Fibroblast of the aortic adventitia (primary cell): ENCODE data around the gene SARNP. TPM values are rescaled to one million over a fixed set of nuclear protein-coding genes. Genes with fewer than 3 reads are reported as not detected.

ENCODE experiments used
- DNase-seq: peaks from one replicate; pipeline ENCODE4 v3.0.0-alpha.2; 2010; ENCODE audit warnings: low read depth
- H3K4me3 ChIP-seq: 2 replicates; pipeline ENCODE4 v1.5.1; 2011; ENCODE audit warnings: low read depth, mild to moderate bottlenecking, control low read depth, low read length, moderate library complexity
- small RNA-seq: library from RNA; depleted of rRNA; stranded (forward); fragments of <200 nt; gene quantifications from one replicate; pipeline ENCODE3, GENCODE V24; 2012
- total RNA-seq: library from RNA; depleted of rRNA; stranded (reverse); fragments of >200 nt; gene quantifications from 2 replicates; pipeline ENCODE4 v1.2.3, GENCODE V29; 2012; ENCODE audit warnings: low replicate concordance
- TF ChIP-seq, protein P1 (sequence below): IDR thresholded peaks from 2 replicates; pipeline ENCODE4 v1.5.1; 2011; ENCODE audit warnings: mild to moderate bottlenecking, low read length, control low read depth, inconsistent platforms; ENCODE audit not compliant: insufficient read depth

The SARNP gene
- total RNA-seq, 1 donor, result 84.6 TPM

DNA sequence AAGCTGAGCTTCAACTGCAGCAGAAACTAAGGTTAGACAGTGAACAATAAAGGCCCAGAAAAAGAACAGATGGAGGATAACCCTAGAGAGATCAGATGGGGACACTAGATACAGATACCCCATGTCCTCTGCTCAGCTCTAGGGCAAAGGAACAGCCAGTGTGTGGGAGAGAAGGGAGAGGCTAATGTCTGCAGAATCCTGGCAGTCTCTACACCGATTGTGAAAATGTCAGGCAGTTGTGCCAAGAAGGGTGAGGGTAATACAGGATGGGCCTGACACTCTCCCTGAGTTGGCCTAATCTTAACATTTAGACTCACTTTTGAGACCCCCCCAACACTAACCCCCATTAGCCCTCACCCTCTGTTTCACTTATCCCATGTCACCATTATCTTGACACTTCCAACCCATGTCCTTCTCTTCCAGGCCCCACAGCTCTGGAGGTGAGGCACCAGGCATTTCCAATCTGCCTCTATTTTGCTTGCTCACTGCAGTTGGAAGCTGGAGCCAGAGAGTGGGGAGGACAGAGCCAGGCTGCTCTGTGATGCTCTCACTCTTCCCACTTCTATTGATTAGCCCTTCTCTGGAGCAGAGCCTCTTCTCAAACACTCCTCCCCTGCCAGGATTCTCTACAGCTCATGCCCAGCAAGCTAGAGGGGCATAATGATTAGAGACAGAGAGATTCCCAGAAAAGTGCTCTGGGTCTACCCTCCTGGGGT, 104.7 kb downstream of the SARNP start:
- H3K4me3 ChIP-seq, result no peak overlapping the region
- TF ChIP-seq, protein P1, sequence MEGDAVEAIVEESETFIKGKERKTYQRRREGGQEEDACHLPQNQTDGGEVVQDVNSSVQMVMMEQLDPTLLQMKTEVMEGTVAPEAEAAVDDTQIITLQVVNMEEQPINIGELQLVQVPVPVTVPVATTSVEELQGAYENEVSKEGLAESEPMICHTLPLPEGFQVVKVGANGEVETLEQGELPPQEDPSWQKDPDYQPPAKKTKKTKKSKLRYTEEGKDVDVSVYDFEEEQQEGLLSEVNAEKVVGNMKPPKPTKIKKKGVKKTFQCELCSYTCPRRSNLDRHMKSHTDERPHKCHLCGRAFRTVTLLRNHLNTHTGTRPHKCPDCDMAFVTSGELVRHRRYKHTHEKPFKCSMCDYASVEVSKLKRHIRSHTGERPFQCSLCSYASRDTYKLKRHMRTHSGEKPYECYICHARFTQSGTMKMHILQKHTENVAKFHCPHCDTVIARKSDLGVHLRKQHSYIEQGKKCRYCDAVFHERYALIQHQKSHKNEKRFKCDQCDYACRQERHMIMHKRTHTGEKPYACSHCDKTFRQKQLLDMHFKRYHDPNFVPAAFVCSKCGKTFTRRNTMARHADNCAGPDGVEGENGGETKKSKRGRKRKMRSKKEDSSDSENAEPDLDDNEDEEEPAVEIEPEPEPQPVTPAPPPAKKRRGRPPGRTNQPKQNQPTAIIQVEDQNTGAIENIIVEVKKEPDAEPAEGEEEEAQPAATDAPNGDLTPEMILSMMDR, result no peak
- peak; percentile 74 for DNase-seq

DNA sequence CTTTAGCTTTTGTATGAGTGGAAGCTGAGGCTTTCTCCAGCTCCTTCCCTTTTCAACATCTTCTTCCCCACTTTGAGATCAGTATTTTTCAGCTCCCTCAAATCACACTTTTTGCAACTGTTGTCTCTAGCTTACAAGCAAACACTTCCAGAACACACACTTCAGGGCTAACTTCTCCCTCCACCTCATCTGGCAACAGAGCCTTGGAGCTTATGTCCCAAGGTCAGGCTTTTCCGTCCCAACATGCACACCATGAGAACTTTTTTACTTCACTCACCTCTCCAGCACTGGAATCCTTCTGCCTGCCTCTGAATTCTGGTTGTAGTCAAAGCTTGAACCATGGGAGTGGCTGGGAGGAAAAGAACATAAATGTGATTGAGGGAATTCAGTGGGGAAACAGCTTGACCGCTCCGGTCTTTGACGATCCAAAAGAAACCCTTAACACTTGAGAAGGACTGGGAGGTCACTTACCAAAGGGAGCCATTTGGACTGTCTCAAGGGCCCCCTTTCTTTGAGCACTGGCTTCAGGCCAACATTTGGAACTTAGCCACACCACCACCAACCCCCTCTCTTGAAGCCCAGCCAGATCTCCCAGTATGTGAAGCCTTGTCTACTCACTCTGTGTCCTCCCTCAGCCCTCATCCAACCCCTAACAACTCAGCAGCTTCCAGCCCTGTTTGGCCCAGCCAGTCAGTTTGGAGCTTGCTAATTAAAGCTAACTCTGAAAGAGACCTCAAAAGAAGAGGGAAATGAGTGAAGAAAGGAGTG, 105.6 kb downstream of the SARNP start:
- no peak overlapping the region for H3K4me3 ChIP-seq
- DNase-seq, result no peak
- TF ChIP-seq, protein P1, result no peak

DNA sequence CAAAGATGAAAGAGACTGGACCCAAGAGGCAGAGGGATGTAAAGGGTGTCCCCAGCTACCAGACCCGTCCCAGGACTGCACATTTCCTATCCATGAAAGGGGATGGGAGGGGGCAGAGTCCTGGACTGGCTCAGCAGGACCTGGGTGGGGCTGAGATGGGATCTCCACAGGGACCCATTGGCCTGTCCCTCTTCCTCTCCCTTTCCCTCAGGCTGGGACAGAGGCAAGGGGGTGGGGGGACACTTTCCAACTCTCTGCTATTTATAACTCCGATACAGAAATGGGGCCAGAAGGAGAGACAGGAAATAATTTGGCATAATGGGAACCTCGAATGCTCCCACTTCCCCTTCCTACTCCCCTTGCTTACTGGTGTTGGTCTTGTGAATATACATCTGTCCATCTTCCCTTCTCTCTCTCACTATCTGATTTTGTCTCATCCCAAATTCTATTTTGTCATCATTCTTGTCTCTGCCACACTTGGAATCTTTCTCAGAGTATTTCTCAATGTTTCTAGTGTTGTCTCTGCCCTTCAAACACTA, 108.8 kb downstream of the SARNP start:
- DNase-seq, result no peak
- TF ChIP-seq, protein P1, result no peak
- H3K4me3 ChIP-seq, result peak overlapping the region; percentile 10

DNA sequence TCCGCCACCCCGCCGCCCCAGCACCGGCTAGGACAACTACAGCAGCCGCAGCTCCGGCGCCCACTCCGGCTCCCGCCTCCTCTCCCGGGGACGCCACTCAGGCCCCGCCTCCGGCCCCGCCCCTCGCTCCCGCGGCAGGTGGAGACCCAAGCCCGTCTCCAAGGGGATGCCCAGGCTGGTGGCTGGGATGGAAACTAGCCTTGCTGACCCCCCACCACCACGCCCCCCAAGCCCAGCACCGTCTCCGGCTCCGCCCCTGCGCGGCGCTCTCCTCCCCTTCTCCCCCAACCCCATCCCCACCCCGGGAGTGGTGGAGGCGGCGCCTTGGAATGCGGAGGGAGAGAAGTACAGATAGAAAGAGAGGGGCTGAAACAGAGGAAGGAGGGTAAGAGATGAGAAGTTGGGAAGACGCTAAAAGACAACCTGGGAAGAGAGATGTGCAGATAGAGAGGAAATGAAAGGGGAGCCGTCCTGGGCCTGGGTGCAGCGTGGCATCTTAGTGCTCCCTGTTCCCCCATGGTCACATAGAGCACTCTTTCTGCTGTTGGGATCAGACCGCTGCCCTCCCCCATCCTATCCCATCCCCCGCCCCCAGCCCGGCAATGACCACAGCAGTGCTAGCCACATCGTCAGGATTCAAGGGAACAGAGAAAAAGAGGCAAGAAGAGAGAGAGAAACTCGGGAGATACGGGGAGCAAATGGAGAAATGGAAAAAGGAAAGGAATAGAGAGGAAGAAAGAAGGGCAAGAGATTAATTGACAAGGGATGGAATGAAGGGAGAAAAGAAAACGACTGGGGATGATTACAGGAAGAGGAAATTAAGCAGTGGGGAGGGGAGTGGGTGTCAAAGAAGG, 109.5 kb downstream of the SARNP start, which contains the start of gene ITGA7:
Gene ITGA7, minus strand, starts transcription at position 64 of the 854 bp plus-strand sequence. CDS start 222 bp downstream, outside the sequence.
- no peak for DNase-seq
- H3K4me3 ChIP-seq, result peak within 1 kb of the TSS; percentile 66
- TF ChIP-seq, protein P1, result no peak

Small RNA genes lying within 50 kb of the gene (small RNA-seq; reads per million reads assigned to genes)
- gene AC009779.1, result not detected
- not detected for gene RF00017

Other genes starting within 250 kb of the SARNP start
- gene OR2AP1, start 245.3 kb downstream of the SARNP start, total RNA-seq, result not detected in 2 replicates
- not detected in 2 replicates for gene OR10P1, start 180.8 kb downstream of the SARNP start, total RNA-seq
- gene ITGA7, start 109.8 kb downstream of the SARNP start, total RNA-seq, result 13.9 and 37.6 TPM in 2 replicates
- 64.1 and 70.2 TPM in 2 replicates for gene BLOC1S1, start 101.7 kb downstream of the SARNP start, total RNA-seq
- gene RDH5, start 97.3 kb downstream of the SARNP start, total RNA-seq, result 13.3 and 17.7 TPM in 2 replicates
- gene CD63, start 88.7 kb downstream of the SARNP start, total RNA-seq, result 2,365 and 6,536 TPM in 2 replicates
- 2.4 and 4.7 TPM in 2 replicates for gene GDF11, start 74.6 kb downstream of the SARNP start, total RNA-seq
- gene ORMDL2, start 317 bp upstream of the SARNP start, total RNA-seq, result 7.6 and 16.9 TPM in 2 replicates
- 26.4 and 48.3 TPM in 2 replicates for gene DNAJC14, start 11.9 kb upstream of the SARNP start, total RNA-seq
- gene MMP19, start 25.2 kb upstream of the SARNP start, total RNA-seq, result 9.7 and 11.1 TPM in 2 replicates
- gene PYM1, start 110.2 kb upstream of the SARNP start, total RNA-seq, result 23.3 and 35.7 TPM in 2 replicates
- gene DGKA, start 113.4 kb upstream of the SARNP start, total RNA-seq, result 50.6 and 62.1 TPM in 2 replicates
- 0.27 and 0.82 TPM in 2 replicates for gene PMEL, start 148.3 kb upstream of the SARNP start, total RNA-seq
- gene CDK2, start 149.1 kb upstream of the SARNP start, total RNA-seq, result 8.5 and 38.5 TPM in 2 replicates
- gene RAB5B, start 156.4 kb upstream of the SARNP start, total RNA-seq, result 47.8 and 75.2 TPM in 2 replicates
- 20.4 and 40.4 TPM in 2 replicates for gene SUOX, start 179.6 kb upstream of the SARNP start, total RNA-seq
- gene IKZF4, start 203.3 kb upstream of the SARNP start, total RNA-seq, result 0.65 and 3.4 TPM in 2 replicates
- gene RPS26, start 224.2 kb upstream of the SARNP start, total RNA-seq, result 321 and 893 TPM in 2 replicates